ENCODE measurements around the gene ZFYVE26. TPM values are rescaled to one million over a fixed set of nuclear protein-coding genes. Genes with fewer than 3 reads are reported as not detected.
A peak's percentile ranks its signal among the peaks of the same experiment; 100 is the strongest.

Gene ZFYVE26
- polyA plus RNA-seq, 3 donors, result 1.0 to 17.6 (median 2.3) TPM

DNA sequence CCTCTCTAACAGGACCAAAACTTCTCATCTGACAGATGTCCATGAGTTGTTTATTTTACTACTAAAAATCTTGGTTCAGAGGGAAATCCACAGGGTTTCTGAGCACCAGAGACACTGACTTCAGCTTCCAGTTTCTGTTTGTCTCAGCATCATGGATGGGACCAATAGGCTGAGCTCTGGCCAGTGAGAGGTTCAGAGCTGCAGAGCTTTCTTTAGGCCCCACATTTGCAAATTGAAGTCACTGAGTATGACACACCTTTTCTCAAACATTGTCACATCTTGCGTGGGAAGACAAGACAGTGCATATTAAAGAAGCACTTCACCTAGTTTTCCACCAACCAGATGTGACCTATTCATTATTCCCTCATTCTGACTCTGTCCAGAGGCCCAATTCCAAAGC, 69.5 kb downstream of the ZFYVE26 start:
- H3K36me3 Mint-ChIP-seq, result peaks cover 60 to 65% of the 10 kb centered on the region in 2 donors
- Histone ChIP-seq H4K20me1 (ENCODE audit: insufficient read depth, low read length) (no peaks in the 10 kb centered on the region), H2AFZ (ENCODE audit: insufficient read depth, low read depth, low read length, poor library complexity, severe bottlenecking) (no peak overlapping the region), H3K27ac (ENCODE audit: low read depth in 1 of 2, low read length in 2 of 2) (no peak overlapping the region), H3K79me2 (ENCODE audit: insufficient read depth, low read length) (no peaks in the 10 kb centered on the region), H3K27me3 (ENCODE audit: control insufficient read depth in 2 of 2, insufficient read depth in 2 of 2, low read length in 2 of 2) (no peaks in the 10 kb centered on the region), H3K36me3 (replicated peaks in 1 of 2; ENCODE audit: control insufficient read depth in 1 of 2, insufficient read depth in 2 of 2, low read length in 2 of 2) (peaks cover 47 to 60% of the 10 kb centered on the region in 2 donors), H3K4me2 (replicated peaks; ENCODE audit: extremely low read depth, low read length, poor library complexity, severe bottlenecking) (no peak overlapping the region), H3K4me1 (ENCODE audit: control insufficient read depth in 1 of 2, insufficient read depth in 2 of 2, low read length in 2 of 2) (no peaks in the 10 kb centered on the region), H3K4me3 (replicated peaks in 1 of 3; ENCODE audit: low read depth in 2 of 3, low read length in 3 of 3) (no peak overlapping the region), H3K9me3 (replicated peaks in 1 of 2; ENCODE audit: control insufficient read depth in 1 of 2, insufficient read depth in 1 of 2, low read length in 2 of 2) (no peaks in the 10 kb centered on the region), H3K9ac (ENCODE audit: insufficient read depth, low read length, poor library complexity, severe bottlenecking) (no peak overlapping the region)
- no peak overlapping the region for H3K4me3 Mint-ChIP-seq
- no peaks in the 10 kb centered on the region for H3K4me1 Mint-ChIP-seq
- intact Hi-C loops (cut with micrococcal nuclease), result no loop called here
- no peak for DNase-seq
- TF ChIP-seq, protein P1, sequence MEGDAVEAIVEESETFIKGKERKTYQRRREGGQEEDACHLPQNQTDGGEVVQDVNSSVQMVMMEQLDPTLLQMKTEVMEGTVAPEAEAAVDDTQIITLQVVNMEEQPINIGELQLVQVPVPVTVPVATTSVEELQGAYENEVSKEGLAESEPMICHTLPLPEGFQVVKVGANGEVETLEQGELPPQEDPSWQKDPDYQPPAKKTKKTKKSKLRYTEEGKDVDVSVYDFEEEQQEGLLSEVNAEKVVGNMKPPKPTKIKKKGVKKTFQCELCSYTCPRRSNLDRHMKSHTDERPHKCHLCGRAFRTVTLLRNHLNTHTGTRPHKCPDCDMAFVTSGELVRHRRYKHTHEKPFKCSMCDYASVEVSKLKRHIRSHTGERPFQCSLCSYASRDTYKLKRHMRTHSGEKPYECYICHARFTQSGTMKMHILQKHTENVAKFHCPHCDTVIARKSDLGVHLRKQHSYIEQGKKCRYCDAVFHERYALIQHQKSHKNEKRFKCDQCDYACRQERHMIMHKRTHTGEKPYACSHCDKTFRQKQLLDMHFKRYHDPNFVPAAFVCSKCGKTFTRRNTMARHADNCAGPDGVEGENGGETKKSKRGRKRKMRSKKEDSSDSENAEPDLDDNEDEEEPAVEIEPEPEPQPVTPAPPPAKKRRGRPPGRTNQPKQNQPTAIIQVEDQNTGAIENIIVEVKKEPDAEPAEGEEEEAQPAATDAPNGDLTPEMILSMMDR (IDR thresholded peaks at IDR 0.05), result no peak
- H3K27me3 Mint-ChIP-seq (ENCODE audit: low read depth in 3 of 3), result peaks cover 0 to 2% (median 1%) of the 10 kb centered on the region in 3 donors
- H3K9me3 Mint-ChIP-seq, result peaks cover 0 to 1% (median 0%) of the 10 kb centered on the region in 7 donors
- peak overlapping the region in 2 of 7 donors; percentile 5 to 13 for H3K27ac Mint-ChIP-seq
- 100% methylated on average over 1 of the region's 1 CpG for WGBS (ENCODE audit: insufficient coverage)

DNA sequence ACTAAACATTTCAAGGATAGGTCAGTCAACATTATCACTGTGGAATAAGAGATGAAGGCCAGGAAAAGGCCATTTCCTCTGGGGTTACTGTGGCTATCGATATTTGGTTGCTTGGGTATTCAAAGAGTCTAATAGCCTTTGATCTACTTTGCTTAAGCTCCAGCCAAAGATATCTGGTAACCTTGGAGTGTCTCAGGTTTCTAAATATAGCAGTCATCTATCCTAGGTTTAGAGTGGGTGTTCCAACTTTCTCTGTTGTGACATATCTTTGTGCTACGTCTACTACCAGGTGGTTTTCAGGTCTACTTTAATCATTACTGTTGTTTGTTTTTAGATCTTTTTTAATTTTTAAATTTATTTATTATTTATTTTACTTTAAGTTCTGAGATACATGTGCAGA, 72.3 kb downstream of the ZFYVE26 start:
- H2AFZ ChIP-seq (ENCODE audit: insufficient read depth, low read depth, low read length, poor library complexity, severe bottlenecking), result no peak overlapping the region
- H3K79me2 ChIP-seq (ENCODE audit: insufficient read depth, low read length), result no peaks in the 10 kb centered on the region
- H3K27ac ChIP-seq (ENCODE audit: low read depth in 1 of 2, low read length in 2 of 2), result no peak overlapping the region
- no peak overlapping the region for H3K4me2 ChIP-seq (replicated peaks; ENCODE audit: extremely low read depth, low read length, poor library complexity, severe bottlenecking)
- Mint-ChIP-seq H3K27me3 (ENCODE audit: low read depth in 3 of 3) (peaks cover 0 to 2% (median 1%) of the 10 kb centered on the region in 3 donors), H3K27ac (no peak overlapping the region), H3K36me3 (peaks cover 32 to 36% of the 10 kb centered on the region in 2 donors), H3K9me3 (peaks cover 0 to 1% (median 0%) of the 10 kb centered on the region in 7 donors), H3K4me1 (peaks cover 3% of the 10 kb centered on the region), H3K4me3 (no peak overlapping the region)
- intact Hi-C loops (cut with micrococcal nuclease), result no loop called here
- H4K20me1 ChIP-seq (ENCODE audit: insufficient read depth, low read length), result no peaks in the 10 kb centered on the region
- no peaks in the 10 kb centered on the region for H3K9me3 ChIP-seq (replicated peaks in 1 of 2; ENCODE audit: control insufficient read depth in 1 of 2, insufficient read depth in 1 of 2, low read length in 2 of 2)
- no peaks in the 10 kb centered on the region for H3K27me3 ChIP-seq (ENCODE audit: control insufficient read depth in 2 of 2, insufficient read depth in 2 of 2, low read length in 2 of 2)
- no peaks in the 10 kb centered on the region for H3K4me1 ChIP-seq (ENCODE audit: control insufficient read depth in 1 of 2, insufficient read depth in 2 of 2, low read length in 2 of 2)
- no peak overlapping the region for H3K4me3 ChIP-seq (replicated peaks in 1 of 3; ENCODE audit: low read depth in 2 of 3, low read length in 3 of 3)
- H3K36me3 ChIP-seq (replicated peaks in 1 of 2; ENCODE audit: control insufficient read depth in 1 of 2, insufficient read depth in 2 of 2, low read length in 2 of 2), result peaks cover 20 to 31% of the 10 kb centered on the region in 2 donors
- H3K9ac ChIP-seq (ENCODE audit: insufficient read depth, low read length, poor library complexity, severe bottlenecking), result no peak overlapping the region
- DNase-seq, result no peak
- TF ChIP-seq, protein P1 (IDR thresholded peaks at IDR 0.05), result no peak
- WGBS (ENCODE audit: insufficient coverage), result 100% methylated on average over 1 of the region's 2 CpGs

Data from CD14-positive monocyte (primary cell).